ENCODE data around the gene COMMD3.

COMMD3 gene

DNA sequence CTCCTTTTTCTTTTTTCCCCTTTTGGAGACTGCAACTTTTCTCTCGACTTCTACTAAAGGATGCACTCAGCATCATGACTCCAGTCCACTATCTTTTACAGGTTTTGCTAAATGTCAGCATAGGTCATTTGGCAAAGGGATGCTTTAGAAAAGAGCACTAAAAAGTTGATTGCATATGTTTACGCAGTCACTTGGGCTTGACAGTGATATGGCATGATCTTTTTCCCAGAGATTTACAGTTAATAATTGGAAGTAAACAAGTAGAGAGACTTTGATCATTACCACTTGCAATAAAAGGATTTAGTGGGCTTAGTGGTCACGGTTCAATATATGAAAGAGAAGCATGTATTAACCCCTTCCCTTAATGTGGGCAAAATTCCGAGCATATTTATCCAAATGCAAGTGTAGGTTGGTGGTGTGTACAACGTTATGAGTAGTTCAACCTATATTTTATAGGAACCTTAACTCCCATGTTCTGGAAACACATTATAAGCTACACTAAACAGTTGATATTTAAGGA lies 6.5 kb downstream of the COMMD3 start:
- peak overlapping the region; percentile 63 for H3K4me3 ChIP-seq (ENCODE audit: low read depth, low read length)
- no peak for TF ChIP-seq CTCF (IDR thresholded peaks at IDR 0.05; ENCODE audit: low read depth, low read length, missing control alignments)
- DNase-seq (ENCODE audit: low read depth), result no peak

GRCh38 chr10:22323538-22324305 lies 7.5 kb downstream of the COMMD3 start:
- H3K4me3 ChIP-seq (ENCODE audit: low read depth, low read length), result no peak overlapping the region
- no peak for TF ChIP-seq CTCF (IDR thresholded peaks at IDR 0.05; ENCODE audit: low read depth, low read length, missing control alignments)
- no peak for DNase-seq (ENCODE audit: low read depth)

DNA sequence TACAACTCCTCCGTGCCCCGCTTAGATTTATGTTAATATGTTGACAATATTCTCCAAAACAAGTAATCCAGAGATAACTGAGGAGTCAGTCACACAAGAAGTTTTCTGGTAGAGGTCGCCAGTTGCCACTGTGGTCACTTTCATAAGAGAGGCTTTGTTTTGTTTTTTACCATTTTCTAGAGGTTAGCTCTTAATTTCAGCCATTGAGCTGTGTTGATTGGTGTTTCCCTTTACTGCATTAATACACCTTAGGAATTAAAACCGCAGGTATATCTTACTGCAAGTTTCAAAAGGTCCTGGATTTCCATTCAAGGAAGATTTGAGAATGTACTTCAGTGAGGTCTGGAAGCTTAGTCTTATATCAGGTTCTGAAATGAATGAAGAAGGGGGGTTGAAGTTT lies 8.2 kb downstream of the COMMD3 start:
- H3K4me3 ChIP-seq (ENCODE audit: low read depth, low read length), result no peak overlapping the region; the same call in 1 of the 2 replicates
- DNase-seq (ENCODE audit: low read depth), result no peak
- no peak for TF ChIP-seq CTCF (IDR thresholded peaks at IDR 0.05; ENCODE audit: low read depth, low read length, missing control alignments)

- peak overlapping the region; percentile 61 for H3K4me3 ChIP-seq (ENCODE audit: low read depth, low read length)
Observed at GRCh38 chr10:22324893-22325271, 8.7 kb downstream of the COMMD3 start.

DNA sequence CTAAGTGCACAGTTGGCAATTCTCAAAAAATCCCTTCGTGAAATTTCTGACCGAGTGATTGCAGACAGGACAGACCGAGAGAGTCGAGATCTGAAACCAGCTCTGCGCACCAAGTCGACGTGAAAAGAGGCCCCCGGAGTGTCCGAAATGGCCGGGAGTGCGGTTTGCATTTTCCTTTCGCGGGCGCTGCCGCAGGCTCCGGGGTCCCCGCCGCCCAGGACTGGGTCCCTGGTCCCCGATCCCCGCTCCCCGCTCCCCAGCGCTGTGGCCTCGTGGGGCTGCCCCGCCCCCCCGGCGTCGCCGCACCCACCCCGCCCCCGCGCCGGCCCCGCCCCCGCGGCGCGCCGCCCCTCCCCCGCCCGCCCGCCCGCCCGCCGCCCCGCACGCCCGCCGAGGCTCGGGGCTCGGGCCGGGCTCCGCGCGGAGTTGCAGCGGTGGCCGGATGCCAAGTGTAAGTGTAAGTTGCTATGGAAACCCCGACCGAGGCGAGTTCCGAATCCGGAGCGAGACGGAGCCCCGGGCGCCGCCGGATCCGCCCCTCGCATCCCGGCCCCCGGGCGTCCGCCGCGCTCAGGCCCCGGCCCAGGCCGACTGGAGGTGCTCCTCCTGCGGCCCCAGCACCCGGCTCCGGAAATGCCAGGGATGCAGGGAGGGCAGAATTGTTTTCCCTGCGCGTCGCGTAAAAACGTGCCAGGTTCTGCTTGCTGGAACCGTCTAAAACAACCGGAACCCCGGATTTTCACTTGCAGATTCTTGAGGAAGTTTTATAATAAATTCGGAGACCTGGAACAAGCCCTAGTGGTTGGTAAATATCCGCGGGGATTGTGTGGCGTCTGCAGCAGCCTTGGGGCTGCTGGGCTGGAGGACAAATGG lies 9.3 kb downstream of the COMMD3 start:
- TF ChIP-seq CTCF (IDR thresholded peaks at IDR 0.05; ENCODE audit: low read depth, low read length, missing control alignments), result no peak
- no peak for DNase-seq (ENCODE audit: low read depth)
- peak overlapping the region; percentile 61 for H3K4me3 ChIP-seq (ENCODE audit: low read depth, low read length)

More at GRCh38 chr10:22324893-22325271, 8.7 kb downstream of the COMMD3 start:
- no peak for DNase-seq (ENCODE audit: low read depth)
- TF ChIP-seq CTCF (IDR thresholded peaks at IDR 0.05; ENCODE audit: low read depth, low read length, missing control alignments), result no peak

DNA sequence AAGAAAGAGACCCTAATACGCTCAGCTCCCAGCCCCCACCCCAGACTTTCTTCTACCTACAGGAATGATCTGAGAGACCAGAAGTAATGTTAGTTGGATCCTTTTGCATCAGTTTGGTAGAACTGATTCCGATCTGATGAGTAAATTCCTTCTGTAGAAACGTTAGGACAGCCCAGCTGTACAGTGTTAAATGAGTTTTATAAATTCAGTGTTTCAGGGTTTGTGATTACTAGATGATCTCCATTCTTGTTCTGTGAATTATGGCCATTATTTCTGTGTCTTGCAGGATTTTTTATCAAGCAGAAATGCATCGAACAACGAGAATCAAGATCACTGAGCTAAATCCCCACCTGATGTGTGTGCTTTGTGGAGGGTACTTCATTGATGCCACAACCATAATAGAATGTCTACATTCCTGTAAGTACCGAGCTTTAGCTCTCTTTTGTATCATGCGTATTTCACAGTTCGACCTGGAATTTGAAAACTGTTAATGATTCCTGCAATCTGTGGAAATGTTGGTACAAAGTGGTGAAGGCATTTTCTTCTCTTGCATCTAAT lies 10.0 kb downstream of the COMMD3 start:
- TF ChIP-seq CTCF (IDR thresholded peaks at IDR 0.05; ENCODE audit: low read depth, low read length, missing control alignments), result no peak
- no peak for DNase-seq (ENCODE audit: low read depth)
- H3K4me3 ChIP-seq (ENCODE audit: low read depth, low read length), result peak overlapping the region; percentile 61

Data from GM12864 (cell line).